ENCODE data around the gene GALNT14. TPM values are rescaled to one million over a fixed set of nuclear protein-coding genes. Genes with fewer than 3 reads are reported as not detected.

The GALNT14 gene
- total RNA-seq, 1 donor from 2014 or later: 54.6 TPM

DNA sequence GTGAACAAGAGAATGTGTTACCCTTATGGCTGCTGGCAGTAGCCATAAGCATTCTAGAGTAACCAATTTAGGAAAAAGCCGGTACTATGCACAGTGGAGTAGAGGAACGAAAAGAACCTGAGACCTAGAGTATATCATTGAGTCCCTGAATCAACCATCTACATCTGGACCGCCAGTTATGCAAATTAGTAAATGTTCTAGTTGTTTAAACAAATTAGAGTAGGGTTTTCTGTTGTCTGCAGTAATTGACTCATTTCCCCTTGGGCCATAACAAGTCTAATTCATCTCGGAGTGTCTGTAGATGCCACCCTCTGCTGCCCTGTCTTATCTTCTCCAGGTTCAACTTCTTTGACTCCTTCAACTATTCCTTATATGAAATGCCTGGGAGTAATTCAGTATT, 270.9 kb downstream of the GALNT14 start:
- Histone ChIP-seq H3K4me3 (ENCODE audit: low read depth, low read length) (no peak overlapping the region), H3K36me3 (ENCODE audit: control insufficient read depth, insufficient read depth, low read length) (no peaks in the 10 kb centered on the region), H3K27me3 (ENCODE audit: control insufficient read depth, insufficient read depth, low read length) (no peaks in the 10 kb centered on the region)
- TF ChIP-seq, protein P1, sequence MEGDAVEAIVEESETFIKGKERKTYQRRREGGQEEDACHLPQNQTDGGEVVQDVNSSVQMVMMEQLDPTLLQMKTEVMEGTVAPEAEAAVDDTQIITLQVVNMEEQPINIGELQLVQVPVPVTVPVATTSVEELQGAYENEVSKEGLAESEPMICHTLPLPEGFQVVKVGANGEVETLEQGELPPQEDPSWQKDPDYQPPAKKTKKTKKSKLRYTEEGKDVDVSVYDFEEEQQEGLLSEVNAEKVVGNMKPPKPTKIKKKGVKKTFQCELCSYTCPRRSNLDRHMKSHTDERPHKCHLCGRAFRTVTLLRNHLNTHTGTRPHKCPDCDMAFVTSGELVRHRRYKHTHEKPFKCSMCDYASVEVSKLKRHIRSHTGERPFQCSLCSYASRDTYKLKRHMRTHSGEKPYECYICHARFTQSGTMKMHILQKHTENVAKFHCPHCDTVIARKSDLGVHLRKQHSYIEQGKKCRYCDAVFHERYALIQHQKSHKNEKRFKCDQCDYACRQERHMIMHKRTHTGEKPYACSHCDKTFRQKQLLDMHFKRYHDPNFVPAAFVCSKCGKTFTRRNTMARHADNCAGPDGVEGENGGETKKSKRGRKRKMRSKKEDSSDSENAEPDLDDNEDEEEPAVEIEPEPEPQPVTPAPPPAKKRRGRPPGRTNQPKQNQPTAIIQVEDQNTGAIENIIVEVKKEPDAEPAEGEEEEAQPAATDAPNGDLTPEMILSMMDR (IDR thresholded peaks at IDR 0.05; ENCODE audit: insufficient read depth, low read length, poor library complexity, severe bottlenecking): no peak
- DNase-seq (ENCODE audit: low read depth): no peak

DNA sequence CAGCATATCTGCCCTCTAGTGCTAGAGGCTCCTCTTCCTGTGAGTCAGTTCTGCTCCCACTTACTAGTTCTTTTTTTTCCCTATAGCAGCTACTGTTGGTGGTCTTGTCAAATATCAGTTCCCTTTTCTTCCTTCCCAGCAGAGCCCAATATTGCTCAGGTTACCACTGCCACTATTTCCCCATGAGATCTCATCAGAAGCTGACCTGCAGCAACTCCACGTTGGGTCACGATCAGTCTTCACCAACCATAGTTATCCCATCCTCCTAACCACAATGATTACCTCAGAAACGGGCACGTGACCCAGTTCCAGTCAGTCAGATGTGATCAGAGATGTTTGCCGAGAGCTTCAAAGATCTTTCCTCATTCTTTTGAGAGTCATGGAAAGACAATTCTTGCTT, 271.3 kb downstream of the GALNT14 start:
- TF ChIP-seq, protein P1 (IDR thresholded peaks at IDR 0.05; ENCODE audit: insufficient read depth, low read length, poor library complexity, severe bottlenecking): no peak

DNA sequence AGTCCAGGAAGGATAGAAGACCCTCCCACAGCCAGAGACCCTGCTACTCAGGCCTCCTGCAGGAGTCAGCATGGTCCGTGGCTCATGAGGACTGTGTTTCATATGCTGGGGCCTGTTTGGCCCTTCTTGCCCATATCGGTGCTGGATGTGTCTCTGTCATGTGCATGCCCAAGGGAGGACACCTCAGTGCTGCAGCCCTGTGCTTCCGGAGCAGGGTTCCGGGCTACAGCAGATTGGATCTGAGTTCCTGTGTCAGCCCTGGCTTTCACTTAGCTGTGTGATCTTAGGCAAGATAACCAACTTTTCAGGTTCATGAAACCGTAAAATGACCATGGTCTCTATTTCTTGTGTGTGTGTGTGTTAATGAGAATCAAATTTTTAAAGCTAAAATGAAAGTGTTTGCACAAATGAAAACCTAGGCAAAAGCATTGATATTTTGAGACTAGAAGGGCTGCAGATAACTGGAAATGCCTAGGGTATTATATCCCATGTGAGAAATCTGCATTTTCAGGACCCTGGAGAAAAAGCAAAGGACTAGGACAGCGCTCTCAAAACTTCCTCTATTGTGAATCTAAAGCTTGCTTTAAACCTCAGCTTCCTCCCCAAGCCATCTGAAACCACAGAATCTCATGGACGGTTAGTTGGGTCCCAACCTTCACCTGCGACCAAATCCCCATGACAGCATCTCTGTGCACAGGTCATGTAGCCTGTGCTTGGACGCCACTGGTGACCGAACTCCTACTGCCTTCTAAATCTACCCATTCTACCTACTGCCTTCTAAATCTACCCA, 272.2 kb downstream of the GALNT14 start:
- TF ChIP-seq, protein P1 (IDR thresholded peaks at IDR 0.05; ENCODE audit: insufficient read depth, low read length, poor library complexity, severe bottlenecking): no peak
- Histone ChIP-seq H3K36me3 (ENCODE audit: control insufficient read depth, insufficient read depth, low read length) (no peaks in the 10 kb centered on the region), H3K27me3 (ENCODE audit: control insufficient read depth, insufficient read depth, low read length) (no peaks in the 10 kb centered on the region), H3K4me3 (ENCODE audit: low read depth, low read length) (no peak overlapping the region)
- DNase-seq (ENCODE audit: low read depth): no peak

More for the DNA sequence above, 271.3 kb downstream of the GALNT14 start:
- no peak for DNase-seq (ENCODE audit: low read depth)
- no peaks in the 10 kb centered on the region for H3K36me3 ChIP-seq (ENCODE audit: control insufficient read depth, insufficient read depth, low read length)
- H3K27me3 ChIP-seq (ENCODE audit: control insufficient read depth, insufficient read depth, low read length): no peaks in the 10 kb centered on the region
- no peak overlapping the region for H3K4me3 ChIP-seq (ENCODE audit: low read depth, low read length)

DNA sequence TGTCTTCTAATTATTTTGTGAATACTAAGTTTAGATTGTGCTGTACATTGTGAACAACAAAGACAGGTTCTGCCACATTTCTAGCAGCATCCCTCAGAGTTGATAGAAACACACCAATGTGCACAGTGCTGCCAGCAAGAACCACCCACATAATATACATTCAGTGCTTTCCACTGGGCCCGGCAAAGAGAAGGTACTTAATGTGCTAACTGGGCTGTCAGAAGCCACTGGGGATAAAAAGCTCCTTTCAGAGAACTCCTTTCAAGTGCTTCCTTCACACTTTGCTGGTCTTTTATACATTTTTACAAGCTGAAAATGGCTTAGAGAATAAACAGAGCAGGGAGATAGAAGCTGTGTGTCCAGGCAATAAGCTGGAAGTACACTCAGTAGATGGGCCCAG, 273.0 kb downstream of the GALNT14 start:
- H3K36me3 ChIP-seq (ENCODE audit: control insufficient read depth, insufficient read depth, low read length): no peaks in the 10 kb centered on the region
- TF ChIP-seq, protein P1 (IDR thresholded peaks at IDR 0.05; ENCODE audit: insufficient read depth, low read length, poor library complexity, severe bottlenecking): no peak

DNA sequence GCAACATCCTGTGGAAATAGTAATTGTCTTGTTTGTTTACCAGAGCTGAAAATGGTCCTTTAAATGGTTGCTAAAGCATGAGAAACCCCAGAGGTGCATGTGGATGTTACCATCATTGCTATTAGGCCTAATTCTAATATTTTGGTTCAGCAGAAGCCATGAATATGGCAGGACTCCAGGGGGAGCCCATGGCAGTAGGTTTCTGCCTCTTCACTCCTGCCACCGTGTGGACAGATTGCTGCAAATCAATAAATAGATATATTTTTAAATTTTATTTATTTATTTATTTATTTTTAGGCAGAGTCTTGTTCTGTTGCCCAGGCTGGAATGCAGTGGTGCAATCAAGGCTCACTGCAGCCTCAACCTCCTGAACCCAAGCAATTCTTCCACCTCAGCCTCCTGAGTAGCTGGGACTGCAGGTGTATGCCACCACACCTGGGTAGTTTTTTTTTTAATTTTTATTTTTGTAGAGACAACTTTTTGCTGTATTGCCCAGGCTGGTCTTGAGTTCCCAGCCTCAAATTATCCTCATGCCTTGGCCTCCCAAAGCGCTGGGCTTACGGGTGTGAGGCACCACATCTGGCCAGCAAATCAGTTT, 276.1 kb downstream of the GALNT14 start:
- Histone ChIP-seq H3K27me3 (ENCODE audit: control insufficient read depth, insufficient read depth, low read length) (no peaks in the 10 kb centered on the region), H3K4me3 (ENCODE audit: low read depth, low read length) (no peak overlapping the region), H3K36me3 (ENCODE audit: control insufficient read depth, insufficient read depth, low read length) (no peaks in the 10 kb centered on the region)
- no peak for DNase-seq (ENCODE audit: low read depth)
- TF ChIP-seq, protein P1 (IDR thresholded peaks at IDR 0.05; ENCODE audit: insufficient read depth, low read length, poor library complexity, severe bottlenecking): peak; percentile 97

More for the DNA sequence above, 273.0 kb downstream of the GALNT14 start:
- Histone ChIP-seq H3K27me3 (ENCODE audit: control insufficient read depth, insufficient read depth, low read length) (no peaks in the 10 kb centered on the region), H3K4me3 (ENCODE audit: low read depth, low read length) (no peak overlapping the region)
- DNase-seq (ENCODE audit: low read depth): no peak

Measured in kidney epithelial cell (primary cell).